Measurements from ENCODE around the gene ZNF366. TPM values are rescaled to one million over a fixed set of nuclear protein-coding genes. Genes with fewer than 3 reads are reported as not detected.

ZNF366 gene
- total RNA-seq, 2 experiments from 2014 or later, result not detected

DNA sequence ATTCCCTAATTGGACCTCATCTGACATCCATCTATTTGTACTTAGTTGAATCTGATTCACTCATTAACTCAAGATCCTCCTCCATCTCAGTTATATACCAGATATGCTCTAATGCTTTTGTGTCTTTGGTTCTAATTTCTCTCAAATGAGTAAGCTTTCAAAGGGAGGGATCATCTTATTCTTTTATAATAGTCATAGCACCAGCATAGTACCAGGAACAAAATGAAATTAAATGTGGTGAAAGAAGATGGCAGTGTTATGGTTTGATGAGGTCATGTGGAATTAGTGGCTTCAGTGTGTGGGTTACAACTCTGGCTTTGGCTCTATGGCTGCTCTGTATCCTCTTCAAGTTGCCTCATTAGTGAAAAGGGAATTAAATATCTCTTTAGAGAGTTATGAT is 32.5 kb upstream of the ZNF366 start:
- CTCF ChIA-PET, result no interaction called here

DNA sequence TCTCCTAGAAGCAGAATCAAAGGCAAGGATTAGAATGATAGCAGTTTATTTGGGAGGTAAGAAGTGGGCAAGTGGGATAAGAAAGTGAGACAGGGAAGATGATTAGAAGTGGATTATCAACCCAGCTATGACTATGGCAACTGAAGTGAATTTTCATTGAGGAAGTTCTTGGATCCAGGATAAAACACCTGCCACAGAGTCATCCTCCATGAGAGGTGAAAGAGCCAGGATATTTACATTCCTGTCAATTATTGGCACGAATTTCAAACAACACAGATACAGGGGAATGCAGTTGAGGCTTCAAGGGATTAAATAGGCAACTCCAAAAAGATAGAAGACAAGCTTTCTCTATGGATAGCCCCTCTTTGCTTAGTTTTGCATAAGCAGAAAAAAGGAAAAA is 31.8 kb upstream of the ZNF366 start:
- intact Hi-C loops (cut with micrococcal nuclease), result no loop called here
- ChIA-PET CTCF (no interaction called here), POLR2A (no interaction called here)
- Mint-ChIP-seq H3K4me3 (no peak overlapping the region), H3K36me3 (no peaks in the 10 kb centered on the region), H3K4me1 (ENCODE audit: low read depth) (no peaks in the 10 kb centered on the region), H3K27me3 (peaks cover 14% of the 10 kb centered on the region), H3K27ac (no peak overlapping the region), H3K9me3 (peaks cover 3% of the 10 kb centered on the region)
- no peak for DNase-seq

More for the DNA sequence above, 32.5 kb upstream of the ZNF366 start:
- intact Hi-C loops (cut with micrococcal nuclease), result no loop called here
- Mint-ChIP-seq H3K4me3 (no peak overlapping the region), H3K9me3 (peaks cover 3% of the 10 kb centered on the region), H3K4me1 (ENCODE audit: low read depth) (no peaks in the 10 kb centered on the region), H3K36me3 (no peaks in the 10 kb centered on the region), H3K27me3 (peaks cover 11% of the 10 kb centered on the region), H3K27ac (no peak overlapping the region)
- DNase-seq, result no peak
- POLR2A ChIA-PET, result no interaction called here

DNA sequence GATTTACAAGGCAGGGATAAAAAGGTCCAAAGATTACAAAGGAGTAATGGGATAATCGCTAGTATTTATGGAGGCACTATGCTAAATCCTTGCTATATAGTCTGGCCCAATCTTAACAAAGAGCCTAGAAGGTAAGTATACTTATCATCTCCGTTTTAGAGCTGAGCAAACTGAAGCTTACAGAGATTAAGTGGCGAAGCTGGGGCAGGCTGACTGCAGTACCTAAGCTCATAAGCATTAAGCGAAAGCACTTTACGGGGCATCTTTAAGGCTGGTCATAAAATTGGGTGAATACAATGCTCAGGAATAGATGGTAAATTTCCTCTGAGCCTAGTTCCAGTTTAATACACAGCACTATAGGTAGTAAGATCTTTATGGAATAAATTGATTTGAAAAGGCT is 30.0 kb upstream of the ZNF366 start:
- intact Hi-C loops (cut with micrococcal nuclease), result no loop called here
- no peak overlapping the region for H3K4me3 Mint-ChIP-seq
- H3K27me3 Mint-ChIP-seq, result peaks cover 16% of the 10 kb centered on the region
- H3K4me1 Mint-ChIP-seq (ENCODE audit: low read depth), result no peaks in the 10 kb centered on the region
- ChIA-PET POLR2A (no interaction called here), CTCF (interaction anchor here (0.7 kb wide), 1 partner anchor 13 kb away, joined by 5 read pairs; no protein-coding TSS in a partner anchor)
- H3K27ac Mint-ChIP-seq, result no peak overlapping the region
- no peaks in the 10 kb centered on the region for H3K36me3 Mint-ChIP-seq
- peaks cover 7% of the 10 kb centered on the region for H3K9me3 Mint-ChIP-seq
- no peak for DNase-seq

DNA sequence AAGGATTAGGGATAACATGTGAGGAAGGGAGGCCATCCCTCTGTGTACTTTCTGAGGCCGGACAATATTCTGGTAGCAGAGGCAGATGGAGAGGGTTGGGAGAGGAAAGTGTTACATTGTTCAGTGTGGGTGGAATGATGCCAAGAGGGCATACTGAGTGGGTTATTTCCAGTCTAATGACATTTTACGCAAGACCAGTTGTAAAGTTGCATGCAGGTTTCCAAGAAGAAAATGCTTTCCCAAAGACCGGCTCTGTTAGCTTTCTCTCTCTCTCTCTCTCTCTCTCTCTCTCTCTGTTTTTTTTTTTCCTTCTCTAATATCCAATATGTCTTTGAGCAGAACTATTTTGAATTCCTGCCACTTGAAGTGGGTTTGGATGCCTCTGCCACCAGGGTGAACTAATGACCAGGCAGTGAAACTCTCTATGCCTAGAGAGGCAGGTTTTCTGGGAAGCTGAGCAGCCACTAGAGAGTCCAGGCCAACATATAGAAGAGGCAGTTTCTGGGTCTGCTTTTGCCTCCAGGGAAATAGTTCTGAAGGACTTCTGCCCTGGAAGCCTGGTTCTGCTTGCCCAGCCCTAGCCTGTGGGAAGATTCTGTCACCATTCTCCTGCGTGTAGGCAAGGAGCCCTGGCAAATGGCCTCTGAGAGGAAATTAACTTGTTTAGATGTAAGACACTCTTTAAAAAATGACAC is 24.4 kb upstream of the ZNF366 start:
- Mint-ChIP-seq H3K27ac (no peak overlapping the region), H3K9me3 (peaks cover 7% of the 10 kb centered on the region), H3K27me3 (peaks cover 24% of the 10 kb centered on the region), H3K36me3 (no peaks in the 10 kb centered on the region), H3K4me3 (no peak overlapping the region), H3K4me1 (ENCODE audit: low read depth) (no peaks in the 10 kb centered on the region)
- ChIA-PET CTCF (no interaction called here), POLR2A (no interaction called here)
- intact Hi-C loops (cut with micrococcal nuclease), result no loop called here
- no peak for DNase-seq

DNA sequence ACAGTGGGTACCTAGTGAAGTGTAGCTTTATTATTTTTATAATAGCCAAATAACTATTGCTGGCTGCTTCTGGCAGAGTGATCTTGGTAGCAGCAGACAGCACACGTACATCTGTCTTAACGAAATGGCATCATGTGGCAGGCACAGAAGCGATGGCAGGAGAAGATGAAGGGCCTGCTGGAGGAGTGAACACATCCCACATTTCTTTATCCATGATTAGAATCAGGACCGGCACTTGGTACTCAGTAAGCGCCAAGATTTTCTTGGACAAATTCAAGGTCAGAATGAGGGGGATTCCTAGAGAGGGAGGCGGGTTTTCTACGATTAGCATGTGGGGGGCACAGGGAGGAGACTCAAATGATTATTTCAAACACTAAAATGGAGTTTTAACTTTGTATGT is 23.0 kb upstream of the ZNF366 start:
- CTCF ChIA-PET, result no interaction called here
- H3K4me1 Mint-ChIP-seq (ENCODE audit: low read depth), result no peaks in the 10 kb centered on the region
- intact Hi-C loops (cut with micrococcal nuclease), result no loop called here

DNA sequence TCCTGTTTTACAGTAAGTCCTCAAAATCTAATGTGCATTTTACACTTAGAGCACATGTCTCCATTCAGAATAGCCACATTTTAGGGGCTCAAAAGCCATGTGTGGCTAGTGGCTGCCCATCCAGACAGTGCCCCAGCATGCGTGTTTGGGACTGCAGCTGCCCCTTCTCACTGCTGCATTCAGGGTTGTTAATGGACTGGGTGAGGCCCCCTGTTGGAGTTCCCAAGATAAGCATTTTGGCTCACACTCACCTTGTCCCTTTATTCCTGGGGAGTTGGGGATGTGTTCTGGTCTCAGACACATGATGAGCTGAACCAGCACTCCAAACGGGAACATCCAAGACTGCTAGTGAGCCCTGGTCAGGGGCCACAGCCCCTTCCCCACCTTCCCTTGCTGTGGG is 22.2 kb upstream of the ZNF366 start:
- no peak for DNase-seq
- Mint-ChIP-seq H3K4me3 (no peak overlapping the region), H3K4me1 (ENCODE audit: low read depth) (no peaks in the 10 kb centered on the region), H3K36me3 (no peaks in the 10 kb centered on the region), H3K27ac (no peak overlapping the region), H3K27me3 (peaks cover 14% of the 10 kb centered on the region), H3K9me3 (peaks cover 7% of the 10 kb centered on the region)
- ChIA-PET POLR2A (no interaction called here), CTCF (no interaction called here)
- intact Hi-C loops (cut with micrococcal nuclease), result no loop called here

More for the DNA sequence above, 23.0 kb upstream of the ZNF366 start:
- POLR2A ChIA-PET, result no interaction called here
- Mint-ChIP-seq H3K27ac (no peak overlapping the region), H3K36me3 (no peaks in the 10 kb centered on the region), H3K4me3 (no peak overlapping the region), H3K9me3 (peaks cover 7% of the 10 kb centered on the region), H3K27me3 (peaks cover 17% of the 10 kb centered on the region)
- no peak for DNase-seq

DNA sequence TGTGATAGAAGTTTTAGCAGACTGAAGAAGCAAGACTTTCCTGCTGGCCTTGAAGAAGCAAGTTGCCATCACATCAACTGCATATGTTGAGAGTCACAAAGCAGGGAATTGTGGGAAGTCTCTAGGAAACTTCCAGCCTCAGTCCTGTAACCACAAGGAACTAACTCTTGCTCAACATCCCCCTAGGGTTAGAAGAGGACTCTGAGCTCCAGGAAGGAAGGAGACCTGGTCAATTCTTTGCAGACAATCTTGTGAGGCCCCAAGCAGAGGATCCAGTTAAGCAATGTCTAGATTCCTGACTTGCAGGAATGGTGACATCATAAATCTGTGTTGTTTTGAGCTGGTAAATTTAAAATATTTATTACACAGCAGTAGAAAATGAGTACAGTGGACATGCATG is 18.6 kb upstream of the ZNF366 start:
- no peak for DNase-seq
- intact Hi-C loops (cut with micrococcal nuclease), result no loop called here
- Mint-ChIP-seq H3K27ac (no peak overlapping the region), H3K4me3 (no peak overlapping the region), H3K36me3 (no peaks in the 10 kb centered on the region), H3K27me3 (peaks cover 4% of the 10 kb centered on the region), H3K4me1 (ENCODE audit: low read depth) (no peaks in the 10 kb centered on the region), H3K9me3 (no peaks in the 10 kb centered on the region)
- ChIA-PET CTCF (interaction anchor here (0.7 kb wide), 1 partner anchor 157 kb away, joined by 3 read pairs; no protein-coding TSS in a partner anchor), POLR2A (no interaction called here)

DNA sequence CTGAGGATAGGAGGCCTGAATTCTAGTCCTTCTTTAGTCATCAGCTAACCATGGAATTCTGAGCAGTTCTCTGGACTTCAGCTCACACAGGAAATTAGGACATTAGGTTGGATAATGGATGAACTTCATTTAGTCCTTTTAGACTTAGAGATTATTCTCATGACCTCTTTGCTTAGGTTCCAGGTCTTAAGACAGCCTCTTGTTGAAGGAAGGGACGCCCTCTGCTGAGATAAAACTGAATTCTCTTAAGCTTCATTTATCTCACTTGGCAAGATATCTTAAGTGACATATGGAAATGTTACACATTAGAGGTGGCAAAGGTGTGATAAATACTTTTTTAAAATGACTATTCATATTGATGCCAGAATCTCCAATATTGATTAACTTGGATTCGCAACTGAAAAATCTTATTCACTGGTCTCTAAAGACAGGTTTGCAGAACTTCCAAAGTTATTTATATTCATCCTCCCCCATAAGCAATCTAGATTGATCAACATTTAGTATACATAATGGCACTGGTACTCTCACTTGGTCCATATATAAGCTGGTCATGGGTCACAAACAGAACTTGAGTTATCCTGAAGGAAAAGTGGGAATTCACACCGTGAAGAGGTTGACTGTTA is 16.9 kb upstream of the ZNF366 start:
- intact Hi-C loops (cut with micrococcal nuclease), result loop anchor here (1.0 kb wide), 1 partner anchor 158 kb away; no protein-coding TSS in a partner anchor
- DNase-seq, result no peak
- no peak overlapping the region for H3K27ac Mint-ChIP-seq
- H3K27me3 Mint-ChIP-seq, result no peaks in the 10 kb centered on the region
- CTCF ChIA-PET, result interaction anchor here (0.9 to 3.0 kb wide), 5 partner anchors 13 to 432 kb away, joined by 3 to 20 read pairs (median 3); partner anchors contain the start of gene FCHO2
- H3K9me3 Mint-ChIP-seq, result peaks cover 3% of the 10 kb centered on the region
- H3K36me3 Mint-ChIP-seq, result no peaks in the 10 kb centered on the region
- POLR2A ChIA-PET, result no interaction called here
- no peaks in the 10 kb centered on the region for H3K4me1 Mint-ChIP-seq (ENCODE audit: low read depth)
- H3K4me3 Mint-ChIP-seq, result no peak overlapping the region

DNA sequence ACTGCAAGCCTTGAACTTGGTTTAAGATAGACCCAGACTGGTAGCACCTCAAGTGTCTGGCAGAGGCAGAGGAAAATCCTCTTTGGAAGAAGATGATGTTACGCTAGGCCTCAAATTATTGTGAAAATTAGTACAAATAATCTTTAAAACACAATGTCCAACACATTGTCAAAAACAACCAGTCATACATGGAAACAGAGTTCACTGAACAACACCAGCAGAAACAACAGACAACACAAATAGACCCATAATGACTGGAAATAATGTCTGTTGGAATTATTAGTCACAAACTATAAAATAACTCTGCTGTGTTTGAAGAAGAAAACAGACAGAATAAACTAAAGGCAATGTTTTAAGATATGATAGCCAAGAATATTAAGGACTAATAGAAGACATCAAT is 15.4 kb upstream of the ZNF366 start:
- peaks cover 3% of the 10 kb centered on the region for H3K4me1 Mint-ChIP-seq (ENCODE audit: low read depth)
- POLR2A ChIA-PET, result no interaction called here
- H3K9me3 Mint-ChIP-seq, result peaks cover 3% of the 10 kb centered on the region
- no peaks in the 10 kb centered on the region for H3K36me3 Mint-ChIP-seq
- CTCF ChIA-PET, result interaction anchor here (0.6 to 3.0 kb wide), 2 partner anchors 156 to 157 kb away, joined by 3 to 20 read pairs; no protein-coding TSS in a partner anchor
- no peak overlapping the region for H3K27ac Mint-ChIP-seq
- DNase-seq, result no peak
- intact Hi-C loops (cut with micrococcal nuclease), result no loop called here
- no peaks in the 10 kb centered on the region for H3K27me3 Mint-ChIP-seq
- H3K4me3 Mint-ChIP-seq, result no peak overlapping the region

DNA sequence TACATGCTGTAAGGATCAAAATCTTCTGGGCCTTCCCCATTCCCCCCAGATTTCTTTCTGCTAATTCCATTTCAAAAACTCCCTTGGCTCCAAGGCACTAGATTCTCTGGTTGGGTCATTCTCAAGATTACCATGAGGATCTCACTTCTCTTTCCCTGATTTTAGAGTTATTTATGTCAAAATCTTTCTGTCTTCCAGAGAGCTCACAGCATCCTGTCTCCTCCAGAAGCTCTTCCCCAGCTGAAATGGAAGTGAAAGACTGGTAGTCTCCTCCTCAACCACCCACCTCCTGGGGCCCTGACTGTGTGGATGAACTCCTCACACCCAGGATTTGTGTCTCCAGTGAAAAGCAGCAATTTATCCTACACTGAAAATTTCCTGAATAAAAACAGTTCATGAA is 11.9 kb upstream of the ZNF366 start:
- no peak overlapping the region for H3K27ac Mint-ChIP-seq
- H3K9me3 Mint-ChIP-seq, result peaks cover 3% of the 10 kb centered on the region
- H3K4me1 Mint-ChIP-seq (ENCODE audit: low read depth), result peaks cover 3% of the 10 kb centered on the region
- H3K36me3 Mint-ChIP-seq, result no peaks in the 10 kb centered on the region
- ChIA-PET POLR2A (no interaction called here), CTCF (no interaction called here)
- intact Hi-C loops (cut with micrococcal nuclease), result no loop called here
- H3K27me3 Mint-ChIP-seq, result no peaks in the 10 kb centered on the region
- H3K4me3 Mint-ChIP-seq, result no peak overlapping the region
- no peak for DNase-seq

DNA sequence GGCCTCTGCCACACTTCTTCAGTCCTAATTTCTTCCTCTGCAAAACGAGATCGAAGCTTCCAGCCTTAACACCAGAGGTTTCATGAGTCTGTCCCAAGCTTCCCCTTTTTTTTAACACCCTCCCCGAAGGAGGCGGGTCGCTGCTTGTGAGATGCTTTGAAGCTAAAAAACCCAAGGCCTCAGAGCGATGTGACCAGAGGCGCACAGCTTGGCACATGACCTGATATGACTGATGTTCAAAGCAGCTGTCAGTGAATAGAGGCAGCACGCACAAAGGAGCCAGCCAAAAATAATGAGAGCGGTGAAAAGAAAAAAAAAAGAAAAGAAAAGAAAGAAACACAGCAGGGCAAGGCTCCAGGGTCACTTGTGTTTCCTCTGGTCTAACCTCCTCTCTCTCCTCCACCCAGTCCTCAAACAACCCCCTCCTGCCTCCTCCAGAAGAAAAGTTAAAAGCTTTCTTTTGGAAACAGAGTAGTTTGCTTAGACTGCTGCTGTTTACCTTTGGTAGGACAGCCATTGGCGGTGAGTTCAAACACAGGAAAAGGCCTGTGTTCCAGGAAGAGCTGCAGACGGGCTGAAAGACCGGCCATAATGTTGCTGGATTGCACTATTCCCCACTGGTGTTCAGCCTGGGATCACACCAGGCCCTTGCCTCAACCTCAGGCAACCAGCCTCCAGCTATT is 10.9 kb upstream of the ZNF366 start:
- CTCF ChIA-PET, result no interaction called here
- Mint-ChIP-seq H3K27ac (no peak overlapping the region), H3K4me1 (ENCODE audit: low read depth) (peaks cover 3% of the 10 kb centered on the region)

DNA sequence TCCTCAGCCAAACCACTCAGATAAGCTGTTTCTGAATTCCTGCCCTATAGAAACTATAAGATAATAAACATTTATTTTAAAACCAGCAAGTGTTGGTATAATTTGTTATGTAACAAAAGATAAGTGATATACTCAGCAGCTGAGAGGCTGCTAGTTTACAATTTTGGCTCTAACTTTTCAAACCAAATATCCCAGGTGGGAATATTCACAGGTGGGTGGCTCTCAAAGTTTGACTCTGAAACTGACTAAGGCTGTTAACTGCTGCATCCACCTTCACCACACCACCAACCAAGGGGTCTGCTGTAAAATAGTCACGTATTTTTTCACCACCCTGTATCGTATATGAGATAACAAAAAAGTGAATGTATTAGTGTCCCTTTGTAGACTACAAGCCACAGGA is 9.7 kb upstream of the ZNF366 start:
- CTCF ChIA-PET, result no interaction called here
- DNase-seq, result no peak
- H3K4me1 Mint-ChIP-seq (ENCODE audit: low read depth), result peaks cover 3% of the 10 kb centered on the region
- no peak overlapping the region for H3K27ac Mint-ChIP-seq
- no peak overlapping the region for H3K4me3 Mint-ChIP-seq
- peaks cover 3% of the 10 kb centered on the region for H3K9me3 Mint-ChIP-seq
- no peaks in the 10 kb centered on the region for H3K36me3 Mint-ChIP-seq
- POLR2A ChIA-PET, result no interaction called here
- intact Hi-C loops (cut with micrococcal nuclease), result no loop called here
- no peaks in the 10 kb centered on the region for H3K27me3 Mint-ChIP-seq

More for the DNA sequence above, 10.9 kb upstream of the ZNF366 start:
- Mint-ChIP-seq H3K36me3 (no peaks in the 10 kb centered on the region), H3K27me3 (no peaks in the 10 kb centered on the region), H3K4me3 (no peak overlapping the region), H3K9me3 (peaks cover 3% of the 10 kb centered on the region)
- POLR2A ChIA-PET, result no interaction called here
- intact Hi-C loops (cut with micrococcal nuclease), result no loop called here
- DNase-seq, result no peak
